ENCODE results near the gene HIRA.

- TF ChIP-seq CHD4 (IDR thresholded peaks at IDR 0.05; ENCODE audit: borderline replicate concordance) (no peak), CTCF (IDR thresholded peaks at IDR 0.05) (no peak), HMGXB4 (CRISPR knock-in tag; IDR thresholded peaks at IDR 0.05; ENCODE audit: borderline replicate concordance) (no peak), SMC3 (IDR thresholded peaks at IDR 0.05) (no peak), POLR2A (IDR thresholded peaks at IDR 0.05; ENCODE audit: low read length) (no peak), KDM1A (IDR thresholded peaks at IDR 0.05; ENCODE audit: low read depth) (no peak), RCOR1 (IDR thresholded peaks at IDR 0.05; ENCODE audit: low read depth, low read length) (no peak)
These were observed 35.6 kb upstream of the HIRA start for GRCh38 chr22:19466848-19467752.

All from A549 (cell line).